Tibial nerve (tissue), 4 donors: ENCODE measurements around the gene WNK3. TPM values are rescaled to one million over a fixed set of nuclear protein-coding genes. Genes with fewer than 3 reads are reported as not detected.
A peak's percentile ranks its signal among the peaks of the same experiment; 100 is the strongest.
"Not testable (repeated sequence)": the region's sequence is repeated elsewhere in the genome, so short reads cannot be mapped to it uniquely, and the experiment has no call there.

Experiments
- DNase-seq, 2 donors: peaks; one replicate each; pipeline ENCODE4 v3.0.0-alpha.2; 2019; ENCODE audit warnings: low spot score in 2 of 2
- H3K27ac ChIP-seq, 4 donors: fragments of 200-600 bp; sonication (generic) in 3 of 4; one replicate each; pipeline ENCODE4 v1.5.1; 2017 to 2019; ENCODE audit warnings: mild to moderate bottlenecking in 1 of 4
- H3K27me3 ChIP-seq, 2 donors: fragments of 200-600 bp; sonication (generic) in 1 of 2; one replicate each; pipeline versions ENCODE4 v1.5.1 to v1.6.0; 2017 to 2019
- H3K36me3 ChIP-seq, 3 donors: fragments of 200-600 bp; sonication (generic); one replicate each; pipeline ENCODE4 v1.5.1; 2018 to 2019
- H3K4me1 ChIP-seq, 4 donors: fragments of 200-600 bp; sonication (generic) in 3 of 4; one replicate each; pipeline ENCODE4 v1.5.1; 2017 to 2019
- H3K4me3 ChIP-seq, 4 donors: fragments of 200-600 bp; sonication (generic) in 3 of 4; one replicate each; pipeline ENCODE4 v1.5.1; 2017 to 2019; ENCODE audit warnings: mild to moderate bottlenecking in 1 of 4, moderate library complexity in 1 of 4
- H3K9me3 ChIP-seq, 4 donors: fragments of 200-600 bp; sonication (generic) in 3 of 4; one replicate each; pipeline ENCODE4 v1.5.1; 2017 to 2019
- CTCF ChIP-seq, 5 experiments: fragments of 200-600 bp in 3 of 5; fragments of 450-650 bp in 2 of 5; sonication (generic) in 3 of 5; IDR thresholded peaks; one replicate each; pipeline ENCODE4 v1.5.1; 2016 to 2019; ENCODE audit warnings: antibody characterized with exemption in 5 of 5, mild to moderate bottlenecking in 3 of 5, moderate library complexity in 2 of 5
- EP300 ChIP-seq, 2 donors: sonication (generic); formaldehyde crosslinking; IDR thresholded peaks; one replicate each; pipeline ENCODE4 v1.6.1; 2017; ENCODE audit warnings: antibody characterized with exemption in 2 of 2, mild to moderate bottlenecking in 1 of 2
- POLR2A ChIP-seq, 2 donors: fragments of 450-650 bp; IDR thresholded peaks; one replicate each; pipeline ENCODE4 v1.6.1; 2017; ENCODE audit warnings: antibody characterized with exemption in 2 of 2, mild to moderate bottlenecking in 2 of 2, moderate library complexity in 2 of 2
- WGBS, 2 donors: methylation state at CpG; one replicate each; pipeline ENCODE4 v1.1.5; 2018; 5-methylcytosine and 5-hydroxymethylcytosine counted together
- total RNA-seq, 4 donors: library from RNA; depleted of rRNA; stranded (reverse); fragments of >200 nt; gene quantifications; one replicate each; pipeline ENCODE4 v1.1.0, GENCODE V29; 2016

The WNK3 gene
- total RNA-seq, 4 donors from 2014 or later, result 1.8 to 2.2 (median 2.0) TPM

- no peaks in the 10 kb centered on the region for H3K36me3 ChIP-seq
- WGBS, 2 donors, result 0 to 43% methylated on average over 5 to 53 of the region's 54 CpGs
- peaks cover 0 to 14% of the 10 kb centered on the region in 2 donors for H3K27me3 ChIP-seq
- DNase-seq, result peak in 1 of 2 donors; percentile 10
- no peaks in the 10 kb centered on the region for H3K9me3 ChIP-seq
- peak overlapping the region; percentile 38 to 90 (median 78) for H3K27ac ChIP-seq
- TF ChIP-seq POLR2A (IDR thresholded peaks at IDR 0.05), result no peak
- peak in 1 of 5 experiments; percentile 16 for TF ChIP-seq CTCF (IDR thresholded peaks at IDR 0.05)
- peaks cover 0 to 5% (median 0%) of the 10 kb centered on the region in 4 donors for H3K4me1 ChIP-seq
- H3K4me3 ChIP-seq, result peak overlapping the region; percentile 40 to 62 (median 42)
These were observed 772 bp upstream of the WNK3 start for GRCh38 chrX:54358424-54359211.

GRCh38 chrX:54352677-54353076 is 5.2 kb downstream of the WNK3 start:
- TF ChIP-seq CTCF (IDR thresholded peaks at IDR 0.05) (no peak), POLR2A (IDR thresholded peaks at IDR 0.05) (no peak), EP300 (IDR thresholded peaks at IDR 0.05) (no peak)
- Histone ChIP-seq H3K27me3 (no peaks in the 10 kb centered on the region), H3K9me3 (peaks cover 0 to 3% (median 0%) of the 10 kb centered on the region in 4 donors), H3K36me3 (no peaks in the 10 kb centered on the region), H3K4me1 (peaks cover 0 to 5% (median 0%) of the 10 kb centered on the region in 4 donors), H3K4me3 (no peak overlapping the region), H3K27ac (no peak overlapping the region)
- WGBS, 2 donors, result 96 to 100% methylated on average over 2 of the region's 2 CpGs
- DNase-seq, result no peak

- H3K9me3 ChIP-seq, H3K4me3 ChIP-seq, H3K36me3 ChIP-seq, H3K27me3 ChIP-seq, H3K4me1 ChIP-seq, DNase-seq, H3K27ac ChIP-seq: not testable (repeated sequence)
- WGBS, 2 donors, result 92 to 97% methylated on average over 10 of the region's 10 CpGs
These were observed 20.5 kb downstream of the WNK3 start for GRCh38 chrX:54337383-54337782.

GRCh38 chrX:54325077-54325476 is 32.8 kb downstream of the WNK3 start:
- Histone ChIP-seq H3K4me3 (no peak overlapping the region), H3K36me3 (no peaks in the 10 kb centered on the region), H3K27ac (no peak overlapping the region), H3K9me3 (no peaks in the 10 kb centered on the region), H3K27me3 (no peaks in the 10 kb centered on the region), H3K4me1 (no peaks in the 10 kb centered on the region)
- 74 to 84% methylated on average over 4 to 8 of the region's 8 CpGs for WGBS, 2 donors
- no peak for DNase-seq
- TF ChIP-seq CTCF (IDR thresholded peaks at IDR 0.05), result no peak
- TF ChIP-seq POLR2A (IDR thresholded peaks at IDR 0.05), result no peak
- TF ChIP-seq EP300 (IDR thresholded peaks at IDR 0.05), result no peak

GRCh38 chrX:54320067-54320466 is 37.8 kb downstream of the WNK3 start:
- Histone ChIP-seq H3K36me3 (no peaks in the 10 kb centered on the region), H3K9me3 (no peaks in the 10 kb centered on the region), H3K27ac (no peak overlapping the region), H3K4me1 (no peaks in the 10 kb centered on the region), H3K27me3 (no peaks in the 10 kb centered on the region), H3K4me3 (no peak overlapping the region)
- TF ChIP-seq POLR2A (IDR thresholded peaks at IDR 0.05) (no peak), EP300 (IDR thresholded peaks at IDR 0.05) (no peak), CTCF (IDR thresholded peaks at IDR 0.05) (no peak)
- WGBS, 2 donors, result 89 to 100% methylated on average over 1 of the region's 1 CpG
- no peak for DNase-seq
